HEK293T (cell line): ENCODE data around the gene TMEM236.

Experiments used
- CTCF ChIA-PET: fragments of 350-600 bp; formaldehyde crosslinking; extraction: SDS; loops from one replicate; lab custom pipeline; 2021; ENCODE audit warnings: antibody characterized with exemption, inconsistent platforms; lab: Yijun Ruan, JAX
- POLR2A ChIA-PET: fragments of 350-600 bp; formaldehyde crosslinking; extraction: SDS; loops from one replicate; lab custom pipeline; 2020; ENCODE audit warnings: antibody characterized with exemption, inconsistent platforms; lab: Yijun Ruan, JAX
- DNase-seq: peaks from one replicate; pipeline ENCODE4 v3.0.0; 2012; ENCODE audit warnings: mixed read lengths; ENCODE audit errors: extremely low spot score
- ARNT ChIP-seq: fragments of 450-650 bp; IDR thresholded peaks from 2 replicates; pipeline ENCODE4 v1.6.1; 2017; ENCODE audit warnings: mild to moderate bottlenecking
- BHLHE40 ChIP-seq: fragments of 450-650 bp; IDR thresholded peaks from 2 replicates; pipeline ENCODE4 v1.6.1; 2016; ENCODE audit warnings: mild to moderate bottlenecking, moderate library complexity, borderline replicate concordance
- CTBP1 ChIP-seq: fragments of 450-650 bp; IDR thresholded peaks from 2 replicates; pipeline ENCODE4 v1.6.1; 2016; ENCODE audit warnings: borderline replicate concordance
- ELF4 ChIP-seq: fragments of 450-650 bp; IDR thresholded peaks from 2 replicates; pipeline ENCODE4 v1.6.1; 2017; ENCODE audit warnings: antibody characterized with exemption
- FOXA1 ChIP-seq: fragments of 450-650 bp; IDR thresholded peaks from 2 replicates; pipeline ENCODE4 v1.6.1; 2016; ENCODE audit warnings: mild to moderate bottlenecking
- FOXK2 ChIP-seq: fragments of 450-650 bp; IDR thresholded peaks from 2 replicates; pipeline ENCODE4 v1.6.1; 2016; ENCODE audit warnings: mild to moderate bottlenecking
- FOXM1 ChIP-seq: fragments of 450-650 bp; IDR thresholded peaks from 2 replicates; pipeline ENCODE4 v1.6.1; 2017; ENCODE audit warnings: mild to moderate bottlenecking, borderline replicate concordance
- HDGF ChIP-seq: fragments of 450-650 bp; IDR thresholded peaks from 2 replicates; pipeline ENCODE4 v1.6.1; 2017; ENCODE audit warnings: antibody characterized with exemption, borderline replicate concordance
- L3MBTL2 ChIP-seq: fragments of 450-650 bp; conservative IDR thresholded peaks from 2 replicates; pipeline ENCODE4 v1.6.1; 2016; ENCODE audit warnings: mild to moderate bottlenecking
- LEF1 ChIP-seq: fragments of 450-650 bp; IDR thresholded peaks from 2 replicates; pipeline ENCODE4 v1.6.1; 2017; ENCODE audit warnings: mild to moderate bottlenecking, borderline replicate concordance
- NFRKB ChIP-seq: fragments of 450-650 bp; IDR thresholded peaks from 2 replicates; pipeline ENCODE4 v1.6.1; 2016; ENCODE audit warnings: mild to moderate bottlenecking, moderate library complexity
- SP1 ChIP-seq: fragments of 450-650 bp; IDR thresholded peaks from 2 replicates; pipeline ENCODE4 v1.6.1; 2017
- SUZ12 ChIP-seq: fragments of 450-650 bp; IDR thresholded peaks from 2 replicates; pipeline ENCODE4 v1.6.1; 2016; ENCODE audit warnings: mild to moderate bottlenecking
- TARDBP ChIP-seq: fragments of 450-650 bp; IDR thresholded peaks from 2 replicates; pipeline ENCODE4 v1.6.1; 2016
- ZNF384 ChIP-seq: fragments of 450-650 bp; IDR thresholded peaks from 2 replicates; pipeline ENCODE4 v1.6.1; 2016
- TF ChIP-seq, protein P1 (sequence below): fragments of 450-650 bp; IDR thresholded peaks from 2 replicates; pipeline ENCODE4 v1.6.1; 2016

Gene TMEM236

DNA sequence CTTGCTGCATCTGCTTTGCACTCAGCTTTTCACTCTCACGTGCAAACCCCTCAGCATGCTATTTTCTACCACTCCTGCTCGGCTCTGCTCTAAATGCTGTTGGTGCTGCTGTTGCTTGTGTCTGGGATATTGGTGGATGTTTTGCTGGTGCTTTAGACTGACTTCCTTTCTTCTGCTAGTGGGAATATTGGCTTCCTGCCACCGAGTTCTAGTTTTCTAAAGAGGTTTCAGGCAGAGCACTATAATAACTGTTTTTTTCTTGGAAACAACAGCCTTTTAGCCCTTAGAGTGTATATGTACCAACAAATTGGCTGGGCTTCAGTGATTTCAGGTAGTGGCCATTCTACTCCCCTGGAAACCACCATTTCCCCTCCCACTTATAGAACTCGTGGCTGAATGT, 27.8 kb downstream of the TMEM236 start:
- no peak for DNase-seq
- POLR2A ChIA-PET: no interaction called here
- TF ChIP-seq TARDBP: no peak
- no peak for TF ChIP-seq ZNF384
- no peak for TF ChIP-seq FOXM1
- no peak for TF ChIP-seq L3MBTL2
- no peak for TF ChIP-seq SUZ12
- no peak for TF ChIP-seq ELF4
- TF ChIP-seq ARNT: no peak
- TF ChIP-seq HDGF: no peak
- TF ChIP-seq, protein P1, sequence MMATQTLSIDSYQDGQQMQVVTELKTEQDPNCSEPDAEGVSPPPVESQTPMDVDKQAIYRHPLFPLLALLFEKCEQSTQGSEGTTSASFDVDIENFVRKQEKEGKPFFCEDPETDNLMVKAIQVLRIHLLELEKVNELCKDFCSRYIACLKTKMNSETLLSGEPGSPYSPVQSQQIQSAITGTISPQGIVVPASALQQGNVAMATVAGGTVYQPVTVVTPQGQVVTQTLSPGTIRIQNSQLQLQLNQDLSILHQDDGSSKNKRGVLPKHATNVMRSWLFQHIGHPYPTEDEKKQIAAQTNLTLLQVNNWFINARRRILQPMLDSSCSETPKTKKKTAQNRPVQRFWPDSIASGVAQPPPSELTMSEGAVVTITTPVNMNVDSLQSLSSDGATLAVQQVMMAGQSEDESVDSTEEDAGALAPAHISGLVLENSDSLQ: no peak
- TF ChIP-seq CTBP1: no peak
- no peak for TF ChIP-seq FOXA1
- TF ChIP-seq SP1: no peak
- no peak for TF ChIP-seq LEF1
- TF ChIP-seq NFRKB: no peak
- TF ChIP-seq FOXK2: no peak
- no peak for TF ChIP-seq BHLHE40
- CTCF ChIA-PET: no interaction called here

DNA sequence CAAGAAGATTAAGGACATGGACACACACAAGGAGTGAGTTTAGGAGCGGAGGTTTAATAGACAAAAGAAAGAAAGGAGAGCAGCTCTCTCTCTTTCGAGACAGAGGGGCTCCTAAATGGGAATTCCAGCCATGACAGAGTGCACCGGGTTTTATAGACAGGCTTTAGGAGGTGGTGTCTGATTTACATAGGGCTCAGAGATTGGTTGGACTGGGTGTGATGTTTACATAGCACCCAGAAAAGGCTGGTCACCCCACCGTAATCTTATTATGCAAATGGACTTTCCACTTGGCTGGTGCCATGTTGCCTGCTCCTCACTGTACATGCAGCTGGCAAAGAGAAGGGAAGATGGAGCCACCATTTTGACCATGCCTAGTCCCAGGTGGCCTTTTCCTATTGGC, 28.7 kb downstream of the TMEM236 start:
- TF ChIP-seq SP1 (no peak), FOXM1 (no peak), ZNF384 (no peak), LEF1 (no peak), NFRKB (no peak), FOXK2 (no peak), TARDBP (no peak)
- no peak for DNase-seq
- CTCF ChIA-PET: no interaction called here
- POLR2A ChIA-PET: no interaction called here

DNA sequence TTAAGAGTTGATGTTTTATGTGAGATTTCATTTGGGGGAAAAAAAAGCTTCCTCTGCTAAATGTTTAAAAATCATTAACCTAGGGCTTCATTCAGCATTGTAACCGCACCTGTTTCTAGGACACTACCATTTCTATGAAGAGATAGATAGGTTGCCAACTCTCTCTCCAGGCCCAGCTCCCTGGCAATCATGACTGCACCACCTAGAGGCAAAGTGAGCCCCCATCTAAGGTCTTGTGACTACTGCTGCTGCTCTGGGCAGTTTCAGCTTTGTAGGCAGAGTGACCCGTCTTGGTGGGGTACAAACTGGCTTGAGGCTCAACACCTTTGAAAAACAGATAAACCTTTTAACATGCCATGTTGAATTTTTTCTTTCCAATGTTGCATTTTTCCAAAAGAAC, 29.9 kb downstream of the TMEM236 start:
- no peak for DNase-seq
- ChIA-PET CTCF (no interaction called here), POLR2A (no interaction called here)
- TF ChIP-seq LEF1 (no peak), NFRKB (no peak), FOXK2 (no peak), ARNT (no peak), BHLHE40 (no peak), ZNF384 (no peak), SUZ12 (no peak), SP1 (no peak), TARDBP (no peak), FOXA1 (no peak), FOXM1 (no peak), L3MBTL2 (no peak), ELF4 (no peak), HDGF (no peak), CTBP1 (no peak)
- TF ChIP-seq, protein P1: no peak

DNA sequence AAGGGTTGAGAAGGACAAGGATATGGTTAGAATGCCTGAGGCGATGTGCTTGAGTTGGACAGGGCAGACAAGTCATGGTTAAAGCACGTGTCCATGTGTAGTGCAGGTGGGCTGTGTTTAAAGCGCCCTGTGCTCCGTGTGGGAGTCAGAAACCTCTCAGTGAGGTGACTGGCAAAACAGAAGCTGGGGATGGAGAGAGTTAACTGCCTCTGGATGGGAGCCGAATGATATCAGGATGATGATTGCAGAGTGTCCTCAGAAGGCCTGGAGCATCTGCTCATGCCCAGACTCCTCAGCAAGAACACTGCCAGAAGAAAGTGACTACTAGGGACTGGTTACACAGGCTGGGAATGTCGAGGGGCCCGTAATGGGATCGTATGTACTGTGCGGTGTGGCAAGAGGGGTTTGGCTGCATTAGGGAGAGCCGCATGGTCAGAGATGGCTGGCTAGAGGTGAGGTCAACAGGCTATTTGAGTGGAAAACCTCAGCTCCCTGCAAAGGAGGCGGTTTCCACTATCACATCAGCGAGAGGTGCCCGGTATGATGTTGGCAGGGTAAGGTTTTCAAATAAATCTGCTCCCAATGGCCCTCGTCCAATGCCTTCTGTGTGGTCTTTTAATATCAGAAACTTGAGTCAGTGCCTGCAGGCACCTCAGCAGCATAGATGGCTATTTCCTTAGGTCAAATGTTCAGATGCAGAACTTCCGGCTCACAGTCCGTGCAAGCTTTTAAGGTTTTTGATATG, 31.1 kb downstream of the TMEM236 start:
- TF ChIP-seq SUZ12 (no peak), CTBP1 (no peak), NFRKB (no peak), SP1 (no peak)
- TF ChIP-seq, protein P1: no peak
- DNase-seq: no peak
- ChIA-PET POLR2A (no interaction called here), CTCF (no interaction called here)

DNA sequence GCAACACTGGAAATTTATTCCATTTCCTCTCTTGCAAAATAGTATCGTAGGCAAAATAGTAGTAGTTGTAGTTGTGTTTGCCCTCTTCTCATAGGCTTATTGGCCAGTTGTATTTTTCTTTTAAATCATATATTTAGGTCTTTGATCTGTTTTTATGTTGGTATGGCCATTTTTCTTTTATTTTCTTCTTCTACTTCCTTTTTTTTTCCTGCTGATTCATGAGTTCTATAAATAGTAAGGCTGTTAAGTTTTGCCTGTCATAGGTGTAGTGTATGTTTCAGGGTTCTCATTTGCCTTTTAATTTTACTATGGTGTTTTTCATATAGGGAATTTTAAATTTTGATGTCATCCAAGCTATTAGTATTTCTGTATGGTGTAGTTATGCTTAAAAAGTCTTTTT, 31.8 kb downstream of the TMEM236 start:
- POLR2A ChIA-PET: no interaction called here
- TF ChIP-seq, protein P1: no peak
- TF ChIP-seq HDGF (no peak), SP1 (no peak), LEF1 (no peak), BHLHE40 (no peak), CTBP1 (no peak), FOXA1 (no peak), L3MBTL2 (no peak), SUZ12 (no peak)
- no peak for DNase-seq
- CTCF ChIA-PET: no interaction called here

DNA sequence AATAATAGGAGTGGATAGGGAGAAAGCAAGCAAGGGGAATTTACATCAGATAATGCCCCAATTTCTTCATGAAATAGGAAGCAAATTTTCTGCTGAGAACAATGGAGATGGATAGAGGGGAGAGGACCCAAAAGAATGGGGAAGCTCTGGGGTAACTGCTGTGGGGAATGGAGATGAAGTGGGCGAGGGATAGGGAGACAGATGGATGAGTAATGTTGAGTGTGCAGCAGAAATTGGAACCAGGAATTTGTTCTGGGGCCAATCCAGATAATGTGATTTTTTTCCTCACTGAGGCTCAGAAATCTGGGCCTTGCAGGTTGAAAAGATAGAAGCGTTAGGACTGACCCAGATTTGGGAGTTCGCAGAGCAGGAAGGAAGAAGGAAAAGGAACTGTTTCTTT, 32.7 kb downstream of the TMEM236 start:
- CTCF ChIA-PET: no interaction called here
- TF ChIP-seq FOXK2 (no peak), FOXA1 (no peak), BHLHE40 (no peak), NFRKB (no peak), FOXM1 (no peak), HDGF (no peak), ZNF384 (no peak), ARNT (no peak), LEF1 (no peak), SP1 (no peak), ELF4 (no peak), TARDBP (no peak), SUZ12 (no peak), L3MBTL2 (no peak), CTBP1 (no peak)
- TF ChIP-seq, protein P1: no peak
- POLR2A ChIA-PET: no interaction called here
- DNase-seq: no peak
